ENCODE measurements around the gene DNAJC17.

DNAJC17 gene

DNA sequence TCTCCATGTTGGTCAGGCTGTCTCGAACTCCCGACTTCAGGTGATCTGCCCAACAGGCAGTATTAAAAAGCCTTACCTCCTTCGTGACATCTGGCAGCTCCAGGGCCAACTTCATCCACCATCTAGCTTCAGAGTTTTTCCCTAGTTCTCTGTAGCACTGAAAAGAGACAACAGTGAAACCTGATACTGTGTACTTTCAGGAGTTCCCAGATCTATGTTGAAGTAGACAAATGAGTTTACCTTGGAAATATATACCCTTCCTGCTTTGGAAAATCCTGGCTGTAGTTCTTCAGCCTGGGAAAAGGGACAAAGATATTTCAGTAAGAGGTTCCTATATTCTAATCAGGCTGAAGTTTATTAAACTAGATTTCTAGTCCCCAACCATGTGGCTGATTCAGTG, 70.2 kb downstream of the DNAJC17 start:
- no peak for DNase-seq (ENCODE audit: extremely low read depth, low read depth)
- TF ChIP-seq, protein P1, sequence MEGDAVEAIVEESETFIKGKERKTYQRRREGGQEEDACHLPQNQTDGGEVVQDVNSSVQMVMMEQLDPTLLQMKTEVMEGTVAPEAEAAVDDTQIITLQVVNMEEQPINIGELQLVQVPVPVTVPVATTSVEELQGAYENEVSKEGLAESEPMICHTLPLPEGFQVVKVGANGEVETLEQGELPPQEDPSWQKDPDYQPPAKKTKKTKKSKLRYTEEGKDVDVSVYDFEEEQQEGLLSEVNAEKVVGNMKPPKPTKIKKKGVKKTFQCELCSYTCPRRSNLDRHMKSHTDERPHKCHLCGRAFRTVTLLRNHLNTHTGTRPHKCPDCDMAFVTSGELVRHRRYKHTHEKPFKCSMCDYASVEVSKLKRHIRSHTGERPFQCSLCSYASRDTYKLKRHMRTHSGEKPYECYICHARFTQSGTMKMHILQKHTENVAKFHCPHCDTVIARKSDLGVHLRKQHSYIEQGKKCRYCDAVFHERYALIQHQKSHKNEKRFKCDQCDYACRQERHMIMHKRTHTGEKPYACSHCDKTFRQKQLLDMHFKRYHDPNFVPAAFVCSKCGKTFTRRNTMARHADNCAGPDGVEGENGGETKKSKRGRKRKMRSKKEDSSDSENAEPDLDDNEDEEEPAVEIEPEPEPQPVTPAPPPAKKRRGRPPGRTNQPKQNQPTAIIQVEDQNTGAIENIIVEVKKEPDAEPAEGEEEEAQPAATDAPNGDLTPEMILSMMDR (IDR thresholded peaks at IDR 0.05; ENCODE audit: low read depth, low read length, missing control alignments), result no peak
- no peak overlapping the region for H3K4me3 ChIP-seq (replicated peaks; ENCODE audit: low read depth, low read length)

DNA sequence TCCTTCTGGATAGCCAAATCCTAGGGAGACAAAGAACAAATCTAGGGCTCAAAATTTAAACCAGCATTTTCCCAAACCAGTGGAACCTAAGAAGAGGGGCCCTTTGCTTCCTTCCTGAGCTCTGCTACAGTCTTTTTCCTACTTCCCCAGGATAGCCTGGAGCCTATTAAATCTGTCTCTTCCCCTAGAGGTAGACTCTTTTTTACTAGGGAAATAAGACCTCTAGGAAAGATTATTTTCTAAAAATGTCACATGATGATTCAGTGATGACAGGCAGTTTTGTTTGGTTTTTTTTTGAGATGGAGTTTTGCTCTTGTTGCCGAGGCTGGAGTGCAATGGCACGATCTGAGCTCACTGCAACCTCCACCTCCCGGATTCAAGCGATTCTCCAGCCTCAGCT, 70.7 kb downstream of the DNAJC17 start:
- TF ChIP-seq, protein P1 (IDR thresholded peaks at IDR 0.05; ENCODE audit: low read depth, low read length, missing control alignments), result no peak
- DNase-seq (ENCODE audit: extremely low read depth, low read depth), result no peak
- no peak overlapping the region for H3K4me3 ChIP-seq (replicated peaks; ENCODE audit: low read depth, low read length)

DNA sequence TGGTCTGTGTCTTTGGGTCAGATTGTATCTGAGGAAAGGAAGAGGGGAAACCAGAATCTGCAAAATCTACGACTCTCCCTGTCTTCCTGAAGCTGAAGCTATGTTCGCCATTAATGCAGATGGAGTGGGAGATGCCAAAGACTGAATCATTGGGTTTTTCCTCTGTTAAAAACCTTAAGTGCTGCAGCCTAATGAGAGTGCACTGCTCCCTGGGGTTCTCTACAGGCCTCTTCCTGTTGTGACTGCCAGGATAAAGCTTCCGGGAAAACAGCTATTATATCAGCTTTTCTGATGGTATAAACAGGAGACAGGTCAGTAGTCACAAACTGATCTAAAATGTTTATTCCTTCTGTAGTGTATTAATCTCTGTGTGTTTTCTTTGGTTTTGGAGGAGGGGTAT, 76.2 kb downstream of the DNAJC17 start:
- no peak for DNase-seq (ENCODE audit: extremely low read depth, low read depth)
- H3K4me3 ChIP-seq (replicated peaks; ENCODE audit: low read depth, low read length), result no peak overlapping the region

DNA sequence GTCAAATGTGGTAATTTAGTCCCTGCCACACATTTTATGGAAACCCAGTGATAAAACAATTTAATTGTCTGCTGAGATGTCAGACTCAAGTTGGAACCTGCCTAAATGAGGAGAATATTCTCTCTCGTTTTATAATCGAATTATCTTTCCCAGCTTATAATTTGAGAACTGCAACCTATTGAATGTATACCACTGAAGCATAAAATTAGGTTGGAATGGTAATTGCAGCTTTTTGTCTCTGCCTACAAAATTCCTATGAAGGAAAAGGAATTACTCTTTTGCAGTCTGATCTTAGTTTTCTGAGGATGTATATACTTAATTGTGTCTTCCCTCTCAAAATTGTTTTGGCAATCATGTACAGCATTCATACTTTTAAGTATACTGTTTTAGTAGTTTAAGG, 83.4 kb downstream of the DNAJC17 start:
- TF ChIP-seq, protein P1 (IDR thresholded peaks at IDR 0.05; ENCODE audit: low read depth, low read length, missing control alignments), result no peak
- H3K4me3 ChIP-seq (replicated peaks; ENCODE audit: low read depth, low read length), result no peak overlapping the region
- no peak for DNase-seq (ENCODE audit: extremely low read depth, low read depth)

More for the DNA sequence above, 76.2 kb downstream of the DNAJC17 start:
- TF ChIP-seq, protein P1 (IDR thresholded peaks at IDR 0.05; ENCODE audit: low read depth, low read length, missing control alignments), result no peak

DNA sequence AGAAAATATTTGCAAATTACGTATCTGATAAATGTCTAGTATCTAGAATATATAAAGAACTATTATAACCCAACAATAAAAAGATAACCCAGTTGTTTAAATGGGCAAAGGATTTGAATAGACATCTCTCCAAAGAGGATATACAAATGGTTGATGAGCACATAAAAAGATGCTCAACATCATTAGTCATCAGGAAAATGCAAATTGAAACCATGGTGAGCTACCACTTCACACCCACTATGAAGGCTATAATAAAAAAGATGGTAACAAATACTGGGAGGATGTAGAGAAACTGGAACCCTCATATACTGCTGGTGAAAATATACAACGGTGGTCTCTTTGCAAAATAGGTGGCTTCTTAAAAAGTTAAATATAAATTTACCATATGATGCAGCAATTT, 84.3 kb downstream of the DNAJC17 start:
- no peak for DNase-seq (ENCODE audit: extremely low read depth, low read depth)
- no peak overlapping the region for H3K4me3 ChIP-seq (replicated peaks; ENCODE audit: low read depth, low read length)
- TF ChIP-seq, protein P1 (IDR thresholded peaks at IDR 0.05; ENCODE audit: low read depth, low read length, missing control alignments), result no peak

DNA sequence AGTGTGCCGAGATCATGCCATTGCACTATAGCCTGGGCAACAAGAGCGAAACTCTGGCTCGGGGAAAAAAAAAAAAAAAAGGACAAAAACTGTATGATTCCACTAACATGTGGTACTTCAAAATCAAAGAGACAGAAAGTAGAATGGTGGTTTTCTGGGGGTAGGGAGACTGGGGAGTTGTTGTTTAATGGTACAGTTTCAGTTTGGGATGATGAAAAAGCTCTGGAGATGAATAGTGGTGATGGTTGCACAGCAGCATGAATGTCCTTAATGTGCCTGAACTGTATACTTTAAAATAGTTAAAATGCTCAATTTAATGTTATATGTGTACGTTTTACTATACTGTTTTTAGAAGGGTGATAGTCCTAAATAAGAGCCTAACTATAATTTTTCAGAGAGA, 84.9 kb downstream of the DNAJC17 start:
- H3K4me3 ChIP-seq (replicated peaks; ENCODE audit: low read depth, low read length), result no peak overlapping the region
- TF ChIP-seq, protein P1 (IDR thresholded peaks at IDR 0.05; ENCODE audit: low read depth, low read length, missing control alignments), result no peak
- no peak for DNase-seq (ENCODE audit: extremely low read depth, low read depth)

DNA sequence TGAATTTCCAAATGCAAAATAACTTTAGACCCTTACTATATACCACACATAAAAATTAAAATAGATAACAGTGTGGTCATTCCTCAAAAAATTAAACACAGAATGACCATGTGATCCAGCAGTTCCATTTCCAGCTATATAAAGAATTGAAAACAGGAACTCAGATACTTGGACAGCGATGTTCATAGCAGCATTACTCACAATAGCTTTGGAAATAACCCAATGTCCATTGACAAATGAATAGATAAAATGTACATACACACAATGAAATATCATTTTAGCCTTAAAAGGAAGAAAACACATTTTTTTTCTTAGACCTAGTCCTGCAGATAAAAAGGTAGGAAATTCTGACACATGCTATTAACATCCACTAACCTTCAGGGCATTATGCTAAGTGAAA, 85.6 kb downstream of the DNAJC17 start:
- no peak for DNase-seq (ENCODE audit: extremely low read depth, low read depth)
- TF ChIP-seq, protein P1 (IDR thresholded peaks at IDR 0.05; ENCODE audit: low read depth, low read length, missing control alignments), result no peak
- no peak overlapping the region for H3K4me3 ChIP-seq (replicated peaks; ENCODE audit: low read depth, low read length)

All from HFF-Myc (cell line).